DOHH2 (cell line): ENCODE data around the gene NXT2.

Experiments
- H3F3A ChIP-seq: fragments of 200-600 bp; sonication (generic), shearing (Covaris generic); 2 replicates; pipeline ENCODE4 v1.6.0; 2016; ENCODE audit warnings: antibody characterized with exemption, mild to moderate bottlenecking; ENCODE audit not compliant: control insufficient read depth, insufficient read depth
- H3K27ac ChIP-seq: fragments of 200-600 bp; sonication (generic); 2 replicates; pipeline ENCODE4 v1.5.1; 2014; ENCODE audit warnings: low read depth, mild to moderate bottlenecking, low read length, moderate library complexity
- H3K27me3 ChIP-seq: fragments of 200-600 bp; sonication (generic); 2 replicates; pipeline ENCODE4 v1.6.1; 2014; ENCODE audit warnings: mild to moderate bottlenecking, low read length, mixed read lengths; ENCODE audit not compliant: control insufficient read depth
- H3K36me3 ChIP-seq: fragments of 200-600 bp; sonication (generic); 2 replicates; pipeline ENCODE4 v1.6.1; 2014; ENCODE audit warnings: mild to moderate bottlenecking, low read length, moderate library complexity, mixed read lengths; ENCODE audit not compliant: control insufficient read depth
- H3K4me1 ChIP-seq: fragments of 200-600 bp; sonication (generic); 2 replicates; pipeline ENCODE4 v1.6.1; 2014; ENCODE audit warnings: mild to moderate bottlenecking, low read length, mixed read lengths; ENCODE audit not compliant: control insufficient read depth
- H3K4me2 ChIP-seq: fragments of 200-600 bp; sonication (generic); 2 replicates; pipeline ENCODE4 v1.6.0; 2014; ENCODE audit warnings: mild to moderate bottlenecking, low read length, moderate library complexity
- H3K4me3 ChIP-seq: fragments of 200-600 bp; sonication (generic); 2 replicates; pipeline ENCODE4 v1.5.1; 2014; ENCODE audit warnings: mild to moderate bottlenecking, low read length, mixed read lengths
- H3K79me2 ChIP-seq: fragments of 200-600 bp; sonication (generic); 2 replicates; pipeline ENCODE4 v1.6.1; 2014; ENCODE audit warnings: mild to moderate bottlenecking, low read length, mixed read lengths; ENCODE audit not compliant: control insufficient read depth
- H3K9me2 ChIP-seq: fragments of 200-600 bp; sonication (generic); replicated peaks from 2 replicates; pipeline ENCODE4 v1.6.1; 2014; ENCODE audit warnings: mild to moderate bottlenecking, low read length, mixed read lengths; ENCODE audit not compliant: control insufficient read depth
- H3K9me3 ChIP-seq: fragments of 200-600 bp; sonication (generic); 2 replicates; pipeline ENCODE4 v1.6.1; 2014; ENCODE audit warnings: antibody characterized with exemption, low read length, mixed read lengths; ENCODE audit not compliant: control insufficient read depth, insufficient read depth
- H4K20me1 ChIP-seq: fragments of 200-600 bp; sonication (generic); 2 replicates; pipeline ENCODE4 v1.6.0; 2014; ENCODE audit warnings: low read depth, mild to moderate bottlenecking, antibody characterized with exemption, low read length, moderate library complexity; ENCODE audit not compliant: control insufficient read depth, insufficient read depth
- CTCF ChIP-seq: fragments of 200-600 bp; sonication (generic); IDR thresholded peaks from one replicate; pipeline ENCODE4 v1.5.1; 2014; ENCODE audit warnings: antibody characterized with exemption, mild to moderate bottlenecking, low read depth, low read length; ENCODE audit not compliant: poor library complexity, severe bottlenecking
- EZH2phosphoT487 ChIP-seq: fragments of 200-600 bp; sonication (generic); IDR thresholded peaks from 2 replicates; pipeline ENCODE4 v1.6.1; 2017; ENCODE audit warnings: borderline replicate concordance, mild to moderate bottlenecking, antibody characterized with exemption, low read length, moderate library complexity, mixed read lengths

NXT2 gene

DNA sequence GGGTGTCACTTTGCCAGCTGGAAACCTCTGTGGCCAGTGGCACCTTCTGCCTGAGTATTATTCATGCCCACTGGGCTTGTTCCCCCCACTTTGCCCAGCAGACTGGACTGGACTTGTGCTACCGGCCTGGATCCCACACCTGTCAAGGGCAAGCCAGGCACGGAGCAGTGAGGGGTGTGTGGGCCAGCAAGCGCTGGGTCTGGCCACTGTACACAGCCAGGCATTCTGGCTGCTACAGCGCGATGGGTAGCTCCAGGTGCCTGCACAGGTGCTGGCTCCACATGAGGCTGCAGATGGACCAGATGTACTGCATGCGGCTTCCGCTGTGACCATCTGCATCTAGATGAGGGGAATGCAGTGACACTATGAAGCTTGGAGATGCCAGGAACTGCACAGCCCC is 48.8 kb downstream of the NXT2 start:
- no peak for TF ChIP-seq EZH2phosphoT487
- no peak for TF ChIP-seq CTCF
- H3K9me3 ChIP-seq: no peaks in the 10 kb centered on the region
- H3K9me2 ChIP-seq: no peaks in the 10 kb centered on the region
- H3K79me2 ChIP-seq: no peaks in the 10 kb centered on the region
- no peaks in the 10 kb centered on the region for H3K27me3 ChIP-seq
- H3K27ac ChIP-seq: no peak overlapping the region
- no peaks in the 10 kb centered on the region for H4K20me1 ChIP-seq
- no peaks in the 10 kb centered on the region for H3K4me1 ChIP-seq
- H3K36me3 ChIP-seq: no peaks in the 10 kb centered on the region
- no peaks in the 10 kb centered on the region for H3F3A ChIP-seq
- no peak overlapping the region for H3K4me3 ChIP-seq
- H3K4me2 ChIP-seq: no peak overlapping the region

- H3K9me2 ChIP-seq: no peaks in the 10 kb centered on the region
- TF ChIP-seq EZH2phosphoT487 (no peak), CTCF (no peak)
- H3K4me1 ChIP-seq: no peaks in the 10 kb centered on the region
- H4K20me1 ChIP-seq: no peaks in the 10 kb centered on the region
- no peak overlapping the region for H3K4me3 ChIP-seq
- H3K36me3 ChIP-seq: no peaks in the 10 kb centered on the region
- no peak overlapping the region for H3K4me2 ChIP-seq
- H3K27ac ChIP-seq: no peak overlapping the region
- no peaks in the 10 kb centered on the region for H3K27me3 ChIP-seq
- H3K9me3 ChIP-seq: no peaks in the 10 kb centered on the region
- H3F3A ChIP-seq: no peaks in the 10 kb centered on the region
- no peaks in the 10 kb centered on the region for H3K79me2 ChIP-seq
These were observed 53.5 kb downstream of the NXT2 start for GRCh38 chrX:109590176-109590575.
